Keratinocyte (primary cell): ENCODE results near the gene PLXND1.

Experiments used
- CTCF ChIP-seq, 3 experiments: IDR thresholded peaks in 1 of 3; conservative IDR thresholded peaks in 1 of 3; optimal IDR thresholded peaks in 1 of 3; 2 replicates in 2 of 3; 3 replicates in 1 of 3; pipeline versions ENCODE3 to v1.5.1; 2011; ENCODE audit warnings: low read length in 3 of 3, mild to moderate bottlenecking in 3 of 3, moderate library complexity in 2 of 3, control low read depth in 1 of 3, inconsistent platforms in 1 of 3; ENCODE audit not compliant: insufficient read depth in 2 of 3; ENCODE audit errors: extremely low read depth in 1 of 3
- EZH2 ChIP-seq: IDR thresholded peaks from one replicate; pipeline ENCODE4 v1.6.1; 2012; ENCODE audit warnings: inconsistent platforms, mild to moderate bottlenecking, low read length, moderate library complexity

GRCh38 chr3:129644836-129645235 lies 38.4 kb upstream of the PLXND1 start:
- TF ChIP-seq CTCF (optimal IDR thresholded peaks at IDR 0.05 in 1 of 3, IDR thresholded peaks at IDR 0.05 in 1 of 3, conservative IDR thresholded peaks at IDR 0.05 in 1 of 3; ENCODE audit: extremely low read depth in 1 of 3, insufficient read depth in 2 of 3, low read length in 3 of 3) (no peak), EZH2 (no peak)
